ENCODE measurements around the gene ZIK1.

Gene ZIK1

GRCh38 chr19:57583521-57584416 is at the start of gene ZIK1:
Gene ZIK1, plus strand, starts transcription at chr19:57584145. Its CDS starts 212 bp downstream, at chr19:57584357.
- DNase-seq = no peak

GRCh38 chr19:57537953-57538547 is 45.9 kb upstream of the ZIK1 start:
- no peak for DNase-seq

- DNase-seq = no peak
Measured at GRCh38 chr19:57546513-57546912, 37.4 kb upstream of the ZIK1 start.

- DNase-seq = no peak
Measured at GRCh38 chr19:57552432-57552831, 31.5 kb upstream of the ZIK1 start.

GRCh38 chr19:57557659-57558058 is 26.3 kb upstream of the ZIK1 start:
- DNase-seq = no peak

- DNase-seq = no peak
Measured at GRCh38 chr19:57558525-57558924, 25.4 kb upstream of the ZIK1 start.

- no peak for DNase-seq
Measured at GRCh38 chr19:57559008-57559403, 24.9 kb upstream of the ZIK1 start.

- DNase-seq = peak; percentile 67
Measured at GRCh38 chr19:57559404-57560025, 24.4 kb upstream of the ZIK1 start, which contains the start of gene ZNF550. Gene ZNF550, minus strand, starts transcription at chr19:57559863. Its CDS starts 181 bp downstream, at chr19:57559682.

GRCh38 chr19:57560049-57560491 is 23.9 kb upstream of the ZIK1 start:
- no peak for DNase-seq

GRCh38 chr19:57563547-57563946 is 20.4 kb upstream of the ZIK1 start:
- DNase-seq = no peak

- no peak for DNase-seq
Measured at GRCh38 chr19:57566396-57567265, 17.3 kb upstream of the ZIK1 start.

GRCh38 chr19:57570707-57571106 is 13.2 kb upstream of the ZIK1 start:
- DNase-seq = no peak

- DNase-seq = no peak
Measured at GRCh38 chr19:57572415-57572947, 11.5 kb upstream of the ZIK1 start.

GRCh38 chr19:57576661-57577060 is 7.3 kb upstream of the ZIK1 start:
- no peak for DNase-seq

GRCh38 chr19:57578487-57579205 is 5.3 kb upstream of the ZIK1 start, which contains the start of gene ZNF416:
Gene ZNF416, minus strand, starts transcription at chr19:57578911. Its CDS starts 207 bp downstream, at chr19:57578704.
- peak; percentile 92 for DNase-seq

- no peak for DNase-seq
Measured at GRCh38 chr19:57583104-57583520, 833 bp upstream of the ZIK1 start.

- DNase-seq = no peak
Measured at GRCh38 chr19:57587529-57587928, 3.6 kb downstream of the ZIK1 start.

GRCh38 chr19:57599377-57599760 is 15.4 kb downstream of the ZIK1 start:
- DNase-seq = no peak

- peak; percentile 67 for DNase-seq
Measured at GRCh38 chr19:57599761-57600383, 15.9 kb downstream of the ZIK1 start, which contains the start of gene ZNF530. Gene ZNF530, plus strand, starts transcription at chr19:57599885. Its CDS starts 4,461 bp downstream, at chr19:57604346.

- no peak for DNase-seq
Measured at GRCh38 chr19:57606931-57607330, 23.0 kb downstream of the ZIK1 start.

GRCh38 chr19:57611113-57611512 is 27.2 kb downstream of the ZIK1 start:
- no peak for DNase-seq
